ENCODE measurements around the gene AMMECR1. TPM values are rescaled to one million over a fixed set of nuclear protein-coding genes. Genes with fewer than 3 reads are reported as not detected.
A peak's percentile ranks its signal among the peaks of the same experiment; 100 is the strongest.
"Not testable (repeated sequence)": the region's sequence is repeated elsewhere in the genome, so short reads cannot be mapped to it uniquely, and the experiment has no call there.

The AMMECR1 gene
- polyA plus RNA-seq, 1 donor from 2014 or later = 3.7 TPM

DNA sequence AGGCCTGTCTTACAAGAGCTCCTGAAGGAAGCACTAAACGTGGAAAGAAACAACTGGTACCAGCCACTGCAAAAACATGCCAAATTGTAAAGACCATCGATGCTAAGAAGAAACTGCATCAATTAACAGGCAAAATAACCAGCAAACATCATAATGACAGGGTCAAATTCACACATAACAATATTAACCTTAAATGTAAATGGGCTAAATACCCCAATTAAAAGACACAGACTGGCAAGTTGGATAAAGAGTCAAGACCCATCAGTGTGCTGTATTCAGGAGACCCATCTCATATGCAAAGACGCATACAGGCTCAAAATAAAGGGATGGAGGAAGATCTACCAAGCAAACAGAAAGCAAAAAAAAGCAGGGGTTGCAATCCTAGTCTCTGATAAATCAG is 86.4 kb downstream of the AMMECR1 start:
- H3K9me2 ChIP-seq (ENCODE audit: insufficient read depth, low read length); H3F3A ChIP-seq (ENCODE audit: insufficient read depth, low read length, poor library complexity, severe bottlenecking); H3K27ac ChIP-seq (ENCODE audit: low read length); H3K9me3 ChIP-seq (ENCODE audit: low read length); H3K27me3 ChIP-seq (ENCODE audit: insufficient read depth, low read depth, low read length); H3K36me3 ChIP-seq (ENCODE audit: insufficient read depth, low read length); H3K4me2 ChIP-seq (ENCODE audit: low read length); H3K9ac ChIP-seq (ENCODE audit: low read length); H3K4me3 ChIP-seq (ENCODE audit: low read length); H4K20me1 ChIP-seq (ENCODE audit: insufficient read depth); H3K79me2 ChIP-seq (replicated peaks; ENCODE audit: insufficient read depth, low read length); H2AFZ ChIP-seq (ENCODE audit: low read depth, low read length): not testable (repeated sequence)

DNA sequence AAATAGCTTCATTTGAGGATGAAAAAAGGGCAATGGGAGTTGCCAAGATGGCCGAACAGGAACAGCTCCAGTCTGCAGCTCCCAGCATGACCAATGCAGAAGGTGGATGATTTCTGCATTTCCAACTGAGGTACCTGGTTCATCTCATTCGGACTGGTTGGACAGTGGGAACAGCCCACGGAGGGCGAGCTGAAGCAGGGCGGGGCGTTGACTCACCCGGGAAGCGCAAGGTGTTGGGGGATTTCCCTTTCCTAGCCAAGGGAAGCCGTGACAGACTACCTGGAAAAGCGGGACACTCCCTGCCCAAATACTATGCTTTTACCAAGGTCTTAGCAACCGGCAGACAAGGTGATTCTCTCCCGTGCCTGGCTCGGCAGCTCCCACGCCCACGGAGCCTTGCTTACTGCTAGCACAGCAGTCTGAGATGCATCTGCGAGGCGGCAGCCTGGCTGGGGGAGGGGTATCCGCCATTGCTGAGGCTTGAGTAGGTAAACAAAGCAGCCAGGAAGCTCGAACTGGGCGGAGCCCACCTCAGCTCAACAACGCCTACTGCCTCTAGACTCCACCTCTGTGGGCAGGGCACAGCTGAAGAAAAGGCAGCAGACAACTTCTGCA is 88.3 kb downstream of the AMMECR1 start:
- not testable (repeated sequence) for H3K36me3 ChIP-seq (ENCODE audit: insufficient read depth, low read length); H3K4me3 ChIP-seq (ENCODE audit: low read length); H3K4me2 ChIP-seq (ENCODE audit: low read length); H3F3A ChIP-seq (ENCODE audit: insufficient read depth, low read length, poor library complexity, severe bottlenecking); H3K79me2 ChIP-seq (replicated peaks; ENCODE audit: insufficient read depth, low read length); H3K9ac ChIP-seq (ENCODE audit: low read length); H2AFZ ChIP-seq (ENCODE audit: low read depth, low read length); H3K27ac ChIP-seq (ENCODE audit: low read length); H3K27me3 ChIP-seq (ENCODE audit: insufficient read depth, low read depth, low read length); H3K9me3 ChIP-seq (ENCODE audit: low read length); H4K20me1 ChIP-seq (ENCODE audit: insufficient read depth); H3K9me2 ChIP-seq (ENCODE audit: insufficient read depth, low read length)

DNA sequence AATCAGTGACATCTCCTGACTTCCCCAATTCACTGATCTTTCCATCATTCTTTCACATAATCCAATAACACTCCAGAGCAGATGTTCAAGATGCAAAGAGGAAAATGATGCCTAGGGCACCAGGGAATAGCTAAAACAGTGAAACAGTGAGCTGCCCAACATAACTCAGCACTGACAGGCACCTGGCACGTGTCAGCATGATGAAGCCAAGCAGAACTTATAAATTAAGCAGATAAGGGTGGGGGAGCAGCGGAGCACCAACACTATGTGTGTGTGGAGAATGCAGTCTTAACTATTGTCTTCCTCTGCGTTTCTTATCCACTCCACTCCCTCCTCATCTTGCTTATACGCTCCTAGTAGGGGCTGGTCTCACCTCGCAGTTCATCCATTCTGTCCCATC is 89.4 kb downstream of the AMMECR1 start:
- no peaks in the 10 kb centered on the region for H3K36me3 ChIP-seq (ENCODE audit: insufficient read depth, low read length)
- no peaks in the 10 kb centered on the region for H4K20me1 ChIP-seq (ENCODE audit: insufficient read depth)
- H3K27ac ChIP-seq (ENCODE audit: low read length) = no peak overlapping the region
- H3K4me3 ChIP-seq (ENCODE audit: low read length) = no peak overlapping the region
- no peaks in the 10 kb centered on the region for H3K27me3 ChIP-seq (ENCODE audit: insufficient read depth, low read depth, low read length)
- H2AFZ ChIP-seq (ENCODE audit: low read depth, low read length) = no peak overlapping the region
- no peaks in the 10 kb centered on the region for H3K79me2 ChIP-seq (replicated peaks; ENCODE audit: insufficient read depth, low read length)
- H3K9ac ChIP-seq (ENCODE audit: low read length) = no peak overlapping the region
- no peak overlapping the region for H3K4me2 ChIP-seq (ENCODE audit: low read length)
- H3K9me2 ChIP-seq (ENCODE audit: insufficient read depth, low read length) = no peaks in the 10 kb centered on the region
- H3F3A ChIP-seq (ENCODE audit: insufficient read depth, low read length, poor library complexity, severe bottlenecking) = no peaks in the 10 kb centered on the region
- no peaks in the 10 kb centered on the region for H3K9me3 ChIP-seq (ENCODE audit: low read length)
- TF ChIP-seq EZH2 (IDR thresholded peaks at IDR 0.05; ENCODE audit: borderline replicate concordance, insufficient read depth, low read length, poor library complexity, severe bottlenecking) = no peak
- TF ChIP-seq, protein P1, sequence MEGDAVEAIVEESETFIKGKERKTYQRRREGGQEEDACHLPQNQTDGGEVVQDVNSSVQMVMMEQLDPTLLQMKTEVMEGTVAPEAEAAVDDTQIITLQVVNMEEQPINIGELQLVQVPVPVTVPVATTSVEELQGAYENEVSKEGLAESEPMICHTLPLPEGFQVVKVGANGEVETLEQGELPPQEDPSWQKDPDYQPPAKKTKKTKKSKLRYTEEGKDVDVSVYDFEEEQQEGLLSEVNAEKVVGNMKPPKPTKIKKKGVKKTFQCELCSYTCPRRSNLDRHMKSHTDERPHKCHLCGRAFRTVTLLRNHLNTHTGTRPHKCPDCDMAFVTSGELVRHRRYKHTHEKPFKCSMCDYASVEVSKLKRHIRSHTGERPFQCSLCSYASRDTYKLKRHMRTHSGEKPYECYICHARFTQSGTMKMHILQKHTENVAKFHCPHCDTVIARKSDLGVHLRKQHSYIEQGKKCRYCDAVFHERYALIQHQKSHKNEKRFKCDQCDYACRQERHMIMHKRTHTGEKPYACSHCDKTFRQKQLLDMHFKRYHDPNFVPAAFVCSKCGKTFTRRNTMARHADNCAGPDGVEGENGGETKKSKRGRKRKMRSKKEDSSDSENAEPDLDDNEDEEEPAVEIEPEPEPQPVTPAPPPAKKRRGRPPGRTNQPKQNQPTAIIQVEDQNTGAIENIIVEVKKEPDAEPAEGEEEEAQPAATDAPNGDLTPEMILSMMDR (IDR thresholded peaks at IDR 0.05; ENCODE audit: poor library complexity, severe bottlenecking) = no peak
- TF ChIP-seq, protein P2, sequence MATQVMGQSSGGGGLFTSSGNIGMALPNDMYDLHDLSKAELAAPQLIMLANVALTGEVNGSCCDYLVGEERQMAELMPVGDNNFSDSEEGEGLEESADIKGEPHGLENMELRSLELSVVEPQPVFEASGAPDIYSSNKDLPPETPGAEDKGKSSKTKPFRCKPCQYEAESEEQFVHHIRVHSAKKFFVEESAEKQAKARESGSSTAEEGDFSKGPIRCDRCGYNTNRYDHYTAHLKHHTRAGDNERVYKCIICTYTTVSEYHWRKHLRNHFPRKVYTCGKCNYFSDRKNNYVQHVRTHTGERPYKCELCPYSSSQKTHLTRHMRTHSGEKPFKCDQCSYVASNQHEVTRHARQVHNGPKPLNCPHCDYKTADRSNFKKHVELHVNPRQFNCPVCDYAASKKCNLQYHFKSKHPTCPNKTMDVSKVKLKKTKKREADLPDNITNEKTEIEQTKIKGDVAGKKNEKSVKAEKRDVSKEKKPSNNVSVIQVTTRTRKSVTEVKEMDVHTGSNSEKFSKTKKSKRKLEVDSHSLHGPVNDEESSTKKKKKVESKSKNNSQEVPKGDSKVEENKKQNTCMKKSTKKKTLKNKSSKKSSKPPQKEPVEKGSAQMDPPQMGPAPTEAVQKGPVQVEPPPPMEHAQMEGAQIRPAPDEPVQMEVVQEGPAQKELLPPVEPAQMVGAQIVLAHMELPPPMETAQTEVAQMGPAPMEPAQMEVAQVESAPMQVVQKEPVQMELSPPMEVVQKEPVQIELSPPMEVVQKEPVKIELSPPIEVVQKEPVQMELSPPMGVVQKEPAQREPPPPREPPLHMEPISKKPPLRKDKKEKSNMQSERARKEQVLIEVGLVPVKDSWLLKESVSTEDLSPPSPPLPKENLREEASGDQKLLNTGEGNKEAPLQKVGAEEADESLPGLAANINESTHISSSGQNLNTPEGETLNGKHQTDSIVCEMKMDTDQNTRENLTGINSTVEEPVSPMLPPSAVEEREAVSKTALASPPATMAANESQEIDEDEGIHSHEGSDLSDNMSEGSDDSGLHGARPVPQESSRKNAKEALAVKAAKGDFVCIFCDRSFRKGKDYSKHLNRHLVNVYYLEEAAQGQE (IDR thresholded peaks at IDR 0.05; ENCODE audit: borderline replicate concordance) = no peak
- TF ChIP-seq RAD21 (conservative IDR thresholded peaks at IDR 0.05) = no peak
- peak; percentile 30 for TF ChIP-seq EP300 (conservative IDR thresholded peaks at IDR 0.05; ENCODE audit: poor library complexity, severe bottlenecking)
- TF ChIP-seq POLR2AphosphoS5 (IDR thresholded peaks at IDR 0.05) = no peak

Measured in neural cell (in vitro differentiated cells).